ENCODE results near the gene BBS1.
A peak's percentile ranks its signal among the peaks of the same experiment; 100 is the strongest.
"Not testable (repeated sequence)": the region's sequence is repeated elsewhere in the genome, so short reads cannot be mapped to it uniquely, and the experiment has no call there.

The BBS1 gene

GRCh38 chr11:66510271-66510989 lies at the start of gene BBS1:
BBS1 (plus strand) TSS chr11:66510635; CDS start chr11:66510660, 25 bp downstream.
- DNase-seq (ENCODE audit: low read depth in 2 of 2): peak; percentile 60 to 69

- no peak for DNase-seq (ENCODE audit: low read depth in 2 of 2)
These were observed 48.4 kb upstream of the BBS1 start for GRCh38 chr11:66462010-66462409.

- no peak for DNase-seq (ENCODE audit: low read depth in 2 of 2)
These were observed 47.5 kb upstream of the BBS1 start for GRCh38 chr11:66462911-66463310.

- DNase-seq (ENCODE audit: low read depth in 2 of 2): not testable (repeated sequence)
These were observed 46.3 kb upstream of the BBS1 start for GRCh38 chr11:66464116-66464515.

GRCh38 chr11:66464916-66465315 lies 45.5 kb upstream of the BBS1 start:
- no peak for DNase-seq (ENCODE audit: low read depth in 2 of 2)

GRCh38 chr11:66465373-66466224 lies 44.8 kb upstream of the BBS1 start:
- no peak for DNase-seq (ENCODE audit: low read depth in 2 of 2)

- DNase-seq (ENCODE audit: low read depth in 2 of 2): peak; percentile 93
These were observed 44.0 kb upstream of the BBS1 start, which contains the start of gene PELI3 for GRCh38 chr11:66466225-66467033. PELI3 (plus strand) TSS chr11:66466905; CDS start chr11:66468129, 1,224 bp downstream.

- no peak for DNase-seq (ENCODE audit: low read depth in 2 of 2)
These were observed 43.3 kb upstream of the BBS1 start for GRCh38 chr11:66467034-66467659.

GRCh38 chr11:66467756-66468155 lies 42.7 kb upstream of the BBS1 start:
- DNase-seq (ENCODE audit: low read depth in 2 of 2): no peak

GRCh38 chr11:66468691-66469090 lies 41.7 kb upstream of the BBS1 start:
- no peak for DNase-seq (ENCODE audit: low read depth in 2 of 2)

- no peak for DNase-seq (ENCODE audit: low read depth in 2 of 2)
These were observed 41.0 kb upstream of the BBS1 start for GRCh38 chr11:66469441-66469840.

GRCh38 chr11:66470015-66470414 lies 40.4 kb upstream of the BBS1 start:
- no peak for DNase-seq (ENCODE audit: low read depth in 2 of 2)

GRCh38 chr11:66471142-66471541 lies 39.3 kb upstream of the BBS1 start:
- no peak for DNase-seq (ENCODE audit: low read depth in 2 of 2)

- DNase-seq (ENCODE audit: low read depth in 2 of 2): no peak
These were observed 38.4 kb upstream of the BBS1 start for GRCh38 chr11:66472054-66472453.

GRCh38 chr11:66473167-66473566 lies 37.3 kb upstream of the BBS1 start:
- no peak for DNase-seq (ENCODE audit: low read depth in 2 of 2)

- no peak for DNase-seq (ENCODE audit: low read depth in 2 of 2)
These were observed 36.6 kb upstream of the BBS1 start for GRCh38 chr11:66473608-66474515.

GRCh38 chr11:66475349-66476172 lies 34.9 kb upstream of the BBS1 start:
- no peak for DNase-seq (ENCODE audit: low read depth in 2 of 2)

GRCh38 chr11:66476173-66476840 lies 34.1 kb upstream of the BBS1 start:
- DNase-seq (ENCODE audit: low read depth in 2 of 2): no peak

GRCh38 chr11:66476841-66477251 lies 33.6 kb upstream of the BBS1 start:
- no peak for DNase-seq (ENCODE audit: low read depth in 2 of 2)
